Hindlimb muscle (tissue), 1 donor: ENCODE measurements around the gene SUN2. TPM values are rescaled to one million over a fixed set of nuclear protein-coding genes. Genes with fewer than 3 reads are reported as not detected.

Experiments
- DNase-seq: peaks from one replicate; pipeline ENCODE4 v3.0.0-alpha.2; 2013
- polyA plus RNA-seq: library from polyadenylated mRNA; unstranded; fragments of 120-200 nt; gene quantifications from one replicate; pipeline ENCODE4 v1.2.1, GENCODE V29; 2013; ENCODE audit not compliant: insufficient read length

SUN2 gene
- polyA plus RNA-seq, 1 donor: 59.3 TPM

DNA sequence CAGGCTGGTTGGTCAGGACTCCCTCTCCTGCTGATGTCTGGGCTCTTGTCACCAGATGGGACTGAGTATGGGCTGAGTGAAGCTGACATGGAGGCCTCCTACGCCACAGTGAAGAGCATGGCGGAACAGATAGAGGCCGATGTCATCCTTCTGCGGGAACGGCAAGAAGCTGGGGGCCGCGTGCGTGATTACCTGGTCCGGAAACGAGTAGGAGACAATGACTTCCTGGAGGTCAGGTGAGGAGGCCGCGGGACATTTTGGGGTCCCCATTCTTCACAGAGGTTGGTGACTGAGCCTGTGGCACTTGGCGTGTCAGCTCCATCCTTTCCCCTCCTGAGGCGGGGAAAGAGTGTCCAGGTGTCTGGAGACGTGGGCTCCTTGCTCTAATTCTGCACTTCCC is 39.9 kb downstream of the SUN2 start:
- no peak for DNase-seq

DNA sequence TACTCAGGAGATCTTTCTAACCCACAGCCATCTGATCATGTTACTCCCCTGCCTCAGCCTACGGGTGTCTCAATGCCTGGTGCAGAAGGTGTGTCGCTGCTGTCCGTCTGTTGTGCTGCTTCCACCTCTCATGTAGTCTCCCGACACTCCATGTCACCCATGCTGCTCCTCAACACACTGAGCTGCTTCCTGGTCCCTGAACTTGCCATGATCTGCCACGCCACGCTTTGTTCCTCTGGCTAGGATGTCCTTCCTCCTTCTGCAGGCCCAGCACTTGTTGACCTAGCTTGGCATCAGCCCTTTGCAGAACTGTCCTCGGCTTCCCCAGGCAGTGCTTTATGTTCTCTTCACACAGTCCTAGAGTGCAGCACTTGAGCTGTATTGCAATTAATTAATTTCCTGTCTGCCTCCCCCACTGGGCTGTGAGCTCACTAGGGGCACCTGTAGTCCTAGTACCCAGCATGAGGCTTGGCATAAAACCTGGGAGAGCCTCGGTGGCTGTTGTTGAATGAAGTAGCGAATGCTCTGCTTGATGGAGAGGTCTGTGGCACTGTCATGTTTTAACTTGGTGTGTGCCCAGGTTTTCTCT is 40.5 kb downstream of the SUN2 start:
- no peak for DNase-seq

DNA sequence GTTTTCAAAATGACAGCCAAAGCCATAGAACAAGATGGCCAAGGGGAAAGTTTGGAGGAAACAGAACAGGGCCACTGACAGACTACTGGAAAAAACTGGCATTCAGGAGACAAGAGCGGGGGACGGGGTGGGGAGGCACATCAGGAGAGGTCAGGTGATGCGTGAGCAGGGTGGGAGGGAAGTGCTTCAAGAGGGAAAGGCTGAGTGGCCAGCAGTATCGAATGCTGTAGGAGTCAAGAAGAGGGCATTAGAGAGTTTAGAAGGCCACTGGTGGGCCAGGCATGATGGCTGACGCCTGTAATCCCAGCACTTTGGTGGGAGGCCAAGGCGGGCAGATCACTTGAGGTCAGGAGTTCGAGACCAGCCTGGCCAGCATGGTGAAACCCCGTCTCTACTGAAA is 41.9 kb downstream of the SUN2 start:
- no peak for DNase-seq

- no peak for DNase-seq
These were observed 43.2 kb downstream of the SUN2 start for GRCh38 chr22:38712486-38713207.

DNA sequence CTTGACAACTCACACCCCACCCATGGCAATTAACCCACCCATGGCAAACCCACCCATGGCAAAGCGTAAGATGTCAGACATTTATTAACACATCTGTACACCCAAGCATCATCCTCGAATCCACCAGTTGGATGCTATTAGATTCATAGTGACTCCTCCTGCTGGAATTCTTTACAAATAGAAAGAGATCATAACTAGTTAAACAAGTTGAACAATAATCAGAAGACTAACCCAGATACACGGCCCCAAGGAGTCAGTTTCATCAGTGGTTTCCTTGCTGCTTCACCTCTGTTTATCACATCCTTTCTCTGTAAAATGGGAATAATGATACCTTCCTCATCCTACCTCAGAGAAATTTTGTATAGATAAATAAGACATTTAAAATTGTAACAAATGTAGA is 44.9 kb downstream of the SUN2 start:
- DNase-seq: no peak

DNA sequence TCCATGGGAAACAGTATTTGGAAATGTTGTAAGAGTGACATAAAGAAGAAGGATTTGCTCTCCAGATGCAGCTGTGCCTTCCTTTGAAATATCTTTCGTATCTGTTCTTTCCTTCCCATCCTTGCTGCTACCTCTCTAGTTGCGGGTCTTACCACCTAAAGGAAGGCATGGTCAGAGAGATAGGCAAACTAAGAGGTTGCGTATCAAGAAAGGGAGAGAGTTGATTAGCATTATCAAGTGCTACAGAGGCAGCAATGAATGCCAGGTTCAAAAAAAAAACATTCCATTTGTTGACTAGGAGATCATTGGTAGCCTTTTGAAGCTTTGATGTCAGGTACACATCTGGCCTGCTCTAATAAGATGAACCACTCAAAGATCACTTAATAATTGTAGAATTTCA is 45.4 kb downstream of the SUN2 start:
- no peak for DNase-seq

DNA sequence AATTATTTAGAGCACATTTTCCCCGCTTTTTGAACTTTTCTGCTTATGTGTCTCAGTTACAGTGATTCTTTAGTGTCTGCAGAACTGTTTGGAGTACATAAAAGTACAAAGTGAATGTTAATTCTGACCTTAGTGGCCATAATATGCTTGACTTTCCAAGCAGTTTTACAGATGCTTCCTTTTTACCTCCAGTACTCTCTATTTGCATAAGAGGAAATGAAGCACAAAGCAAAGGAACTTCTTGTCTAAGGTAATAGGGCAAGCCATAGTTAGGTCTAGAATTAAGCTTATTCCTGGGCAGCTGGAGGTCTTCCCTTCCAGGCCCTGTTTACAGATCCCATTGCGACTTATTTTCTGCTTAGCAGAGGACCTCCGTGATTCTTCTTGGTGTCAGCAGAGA is 46.5 kb downstream of the SUN2 start:
- no peak for DNase-seq

DNA sequence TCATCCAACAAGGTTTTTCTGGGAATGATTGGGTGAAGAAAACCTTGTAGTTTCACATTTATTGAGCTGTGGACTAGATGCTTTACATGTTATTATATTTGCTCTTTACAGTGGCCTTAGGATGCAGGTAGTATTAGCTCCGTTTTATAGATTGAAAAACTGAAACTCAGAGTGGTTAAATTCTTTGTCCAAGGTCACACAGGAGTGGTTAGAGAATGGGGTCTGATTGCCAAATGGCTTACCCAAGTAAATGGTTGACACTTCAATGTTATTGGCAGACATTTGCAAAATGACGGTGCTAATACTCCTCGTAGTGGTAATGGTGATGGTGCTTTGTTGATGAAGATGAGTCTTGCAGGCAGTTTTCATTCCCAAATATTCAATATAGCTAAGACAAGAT is 47.8 kb downstream of the SUN2 start:
- no peak for DNase-seq

GRCh38 chr22:38707346-38707745 is 48.5 kb downstream of the SUN2 start:
- DNase-seq: no peak

GRCh38 chr22:38706901-38707195 is 49.0 kb downstream of the SUN2 start:
- no peak for DNase-seq

DNA sequence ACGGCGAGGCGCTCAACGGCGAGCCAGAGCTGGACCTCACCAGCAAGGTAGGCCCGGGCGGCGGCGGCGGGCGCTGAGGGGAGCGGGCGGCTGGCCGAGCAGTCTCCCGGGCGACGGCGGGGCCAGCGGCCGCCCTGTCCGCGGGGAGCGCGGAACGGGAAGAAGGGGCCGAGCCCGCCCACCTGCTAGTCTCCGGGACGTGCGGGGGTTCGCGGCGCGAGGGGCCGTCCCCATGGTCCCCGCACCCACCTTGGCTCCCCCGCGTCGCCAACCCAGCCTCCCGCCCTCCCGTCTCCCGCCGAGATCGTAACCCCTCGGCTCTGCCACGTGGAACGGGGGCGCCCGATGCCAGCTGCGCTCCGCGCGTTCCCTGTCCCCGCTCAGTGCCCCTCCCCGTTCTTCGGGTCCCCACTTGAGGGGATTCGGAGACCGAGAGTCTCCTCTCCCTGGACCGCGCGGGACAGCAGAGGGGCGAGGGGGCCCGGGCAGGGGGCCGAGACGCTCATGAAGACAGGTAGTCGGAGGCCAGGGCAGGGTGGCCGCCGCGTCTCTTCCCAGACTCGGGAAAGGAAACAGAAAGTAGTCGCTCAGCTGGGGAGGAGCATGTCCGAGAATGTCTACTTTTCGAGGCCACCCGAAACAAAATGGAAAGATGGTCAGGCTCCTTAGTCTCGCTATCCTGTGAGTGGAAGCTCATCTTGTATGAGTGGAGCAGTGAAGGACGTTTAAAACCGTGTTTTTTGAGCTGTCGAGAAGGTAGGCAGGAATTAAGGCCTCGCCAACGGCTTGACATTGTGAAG is 49.5 kb downstream of the SUN2 start:
- peak; percentile 48 for DNase-seq

DNA sequence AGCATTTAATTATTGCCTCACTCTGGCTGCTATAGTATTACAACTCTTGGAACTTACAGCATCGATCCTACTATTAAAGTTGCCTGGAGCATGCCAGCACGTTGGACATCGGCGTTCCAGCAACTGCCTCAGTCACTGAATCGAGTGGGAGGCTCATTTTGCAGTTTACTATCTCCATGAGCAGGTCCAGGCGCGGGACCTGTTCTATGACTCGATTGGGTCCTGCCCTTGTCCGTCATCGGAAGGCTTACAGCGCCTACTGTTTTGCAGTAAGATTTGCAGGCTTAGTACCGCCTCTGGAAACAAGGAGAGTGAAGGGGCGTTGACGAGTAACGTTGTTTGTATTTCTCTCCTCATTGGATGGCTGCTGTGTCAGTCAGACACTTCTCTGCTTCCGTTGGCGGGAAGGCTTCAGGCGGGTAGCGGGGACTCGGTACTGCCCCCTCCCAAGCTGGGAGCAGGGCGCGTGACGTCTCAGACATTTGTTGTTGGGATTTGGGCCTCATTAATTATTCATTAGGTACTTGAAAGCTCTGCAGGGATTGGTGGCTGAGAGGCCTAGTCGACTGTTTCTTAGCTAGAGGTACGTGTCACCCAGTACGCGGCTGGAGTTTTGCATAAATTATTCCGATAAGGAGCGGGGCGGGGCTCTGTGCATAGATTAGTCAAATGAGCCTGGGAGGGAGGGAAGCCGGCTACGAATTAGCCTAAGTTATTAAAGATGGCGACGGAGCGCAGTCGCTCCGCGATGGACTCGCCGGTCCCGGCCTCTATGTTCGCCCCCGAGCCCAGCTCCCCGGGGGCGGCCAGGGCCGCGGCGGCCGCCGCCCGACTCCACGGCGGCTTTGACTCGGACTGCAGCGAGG is 50.3 kb downstream of the SUN2 start, which contains the start of gene GTPBP1:
GTPBP1 (plus strand) TSS at position 710 of the 866 bp plus-strand sequence; CDS start at position 722, 12 bp downstream.
- peak; percentile 100 for DNase-seq

DNA sequence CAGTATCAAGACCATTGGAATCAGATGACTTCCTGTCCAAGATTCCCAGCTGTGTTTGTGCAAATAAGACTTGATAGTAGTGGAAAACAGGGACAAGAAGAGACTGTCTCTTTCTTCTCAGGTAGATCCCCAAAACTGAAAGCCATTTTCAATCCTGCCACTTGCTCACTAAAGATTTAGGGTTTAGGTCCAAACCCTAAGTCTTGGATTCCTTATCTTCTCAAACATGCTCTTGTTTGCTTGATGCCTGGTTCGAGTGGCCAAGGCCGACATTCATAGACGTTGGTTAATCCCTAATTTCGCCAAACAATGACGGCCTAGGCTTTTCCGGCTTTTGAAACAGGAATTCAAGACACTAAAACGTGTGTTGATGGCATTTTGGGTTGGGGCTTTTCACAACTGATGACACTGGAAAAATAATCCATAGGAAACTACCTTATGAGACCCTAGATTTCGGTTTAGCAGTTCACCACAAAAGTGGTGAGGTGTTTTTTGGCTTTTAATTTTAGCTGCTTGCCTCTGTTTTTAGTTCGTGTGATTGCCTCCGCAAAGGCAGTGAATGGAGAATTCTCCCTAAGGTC is 51.1 kb downstream of the SUN2 start:
- DNase-seq: no peak

DNA sequence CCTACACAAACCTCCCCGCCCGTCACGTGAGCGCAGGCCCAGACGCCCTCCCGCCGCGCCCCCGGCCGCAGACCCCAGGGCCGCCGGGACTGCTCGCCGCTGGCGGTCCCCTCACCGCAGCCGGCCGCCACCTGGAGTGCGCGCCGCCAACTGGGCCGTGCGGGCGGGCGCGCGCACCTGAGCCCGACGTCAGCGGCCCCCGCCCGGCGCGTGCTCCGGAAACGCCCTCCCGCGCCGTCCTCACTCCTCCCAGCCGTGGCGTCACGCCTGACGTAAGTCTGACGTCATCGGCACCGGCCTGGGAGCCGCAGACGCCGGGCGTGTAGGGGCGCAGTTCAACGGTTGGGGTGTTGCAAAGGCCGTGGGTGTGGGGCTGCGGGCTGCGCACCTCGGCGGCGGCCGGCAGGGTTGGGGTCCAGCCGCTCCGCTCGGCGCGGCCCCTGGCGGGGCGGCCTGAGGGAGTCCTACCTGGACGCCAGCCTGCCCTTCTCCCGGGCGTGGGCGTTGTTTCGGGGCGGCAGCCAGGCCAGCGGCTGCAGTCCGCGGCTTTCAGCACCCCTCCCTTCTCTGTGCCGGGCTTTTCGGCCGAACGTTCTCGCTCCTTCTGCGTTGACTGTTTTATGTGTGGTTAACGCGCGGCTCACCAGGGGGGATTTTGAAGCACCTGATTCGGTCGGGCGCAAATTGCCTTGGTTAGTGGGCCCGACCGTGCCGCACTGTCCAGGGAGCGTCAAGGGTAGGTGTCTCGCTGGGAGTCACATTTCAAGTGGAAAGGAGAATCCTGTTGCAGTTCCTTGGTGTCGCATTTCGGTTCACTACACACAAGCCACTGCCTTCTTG is 54.8 kb downstream of the SUN2 start, which contains the start of gene JOSD1:
JOSD1 (minus strand) TSS at position 155 of the 840 bp plus-strand sequence. CDS start 956 bp downstream, outside the sequence.
- DNase-seq: peak; percentile 95

DNA sequence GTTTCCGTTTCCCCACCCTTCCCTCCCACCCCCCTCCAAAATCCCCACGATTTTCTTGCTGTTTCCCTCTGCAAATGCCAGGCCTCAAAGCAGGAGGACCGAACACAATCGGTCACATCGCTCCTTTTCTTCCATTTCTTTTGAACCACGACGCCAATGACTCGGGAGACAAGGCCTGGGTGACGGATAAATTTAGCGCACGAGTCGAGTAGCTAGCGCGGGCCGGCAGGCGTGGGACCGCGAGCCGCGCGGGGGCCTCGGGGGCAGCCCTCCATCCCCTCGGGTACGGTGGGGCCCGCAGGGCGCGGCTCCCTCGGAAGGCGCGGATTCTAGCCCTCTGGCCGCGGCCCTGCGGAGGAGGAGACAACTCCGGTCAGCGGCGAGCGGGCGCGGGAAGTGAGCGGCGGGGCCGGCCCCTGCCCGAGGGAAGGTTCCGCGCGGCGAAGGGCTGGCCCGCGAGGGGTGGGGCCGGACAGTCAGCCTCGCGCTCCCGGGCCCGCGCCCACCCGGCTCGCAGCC is 55.5 kb downstream of the SUN2 start:
- no peak for DNase-seq

GRCh38 chr22:38699784-38700183 is 56.0 kb downstream of the SUN2 start:
- DNase-seq: no peak

GRCh38 chr22:38699143-38699542 is 56.7 kb downstream of the SUN2 start:
- no peak for DNase-seq

GRCh38 chr22:38698407-38699094 is 57.2 kb downstream of the SUN2 start:
- DNase-seq: no peak

- DNase-seq: no peak
These were observed 58.2 kb downstream of the SUN2 start for GRCh38 chr22:38697425-38698089.
